GM18507 (cell line): ENCODE data around the gene ADAMTSL3.

Experiments used
- DNase-seq: peaks from one replicate; pipeline ENCODE4 v3.0.0; 2011; ENCODE audit warnings: low read depth; ENCODE audit not compliant: insufficient read length; ENCODE audit errors: extremely low spot score
- FAIRE-seq: peaks from 2 replicates; lab custom pipeline; 2011; peaks lifted over from hg19 to GRCh38; lab: Jason Lieb, UNC

Gene ADAMTSL3

GRCh38 chr15:83850501-83851245, 196.8 kb downstream of the ADAMTSL3 start:
- DNase-seq (no peak), FAIRE-seq (no peak)

- DNase-seq (no peak), FAIRE-seq (no peak)
Measured at GRCh38 chr15:83853232-83853631, 199.3 kb downstream of the ADAMTSL3 start.

- DNase-seq (no peak), FAIRE-seq (no peak)
Measured at GRCh38 chr15:83854321-83854720, 200.4 kb downstream of the ADAMTSL3 start.

GRCh38 chr15:83854950-83855707, 201.2 kb downstream of the ADAMTSL3 start:
- DNase-seq (no peak), FAIRE-seq (no peak)

- FAIRE-seq: no peak
- no peak for DNase-seq
Measured at GRCh38 chr15:83855956-83856355, 202.0 kb downstream of the ADAMTSL3 start.

- FAIRE-seq: no peak
- no peak for DNase-seq
Measured at GRCh38 chr15:83858820-83859505, 205.0 kb downstream of the ADAMTSL3 start.

- DNase-seq (no peak), FAIRE-seq (no peak)
Measured at GRCh38 chr15:83866692-83867091, 212.8 kb downstream of the ADAMTSL3 start.

GRCh38 chr15:83869341-83869740, 215.4 kb downstream of the ADAMTSL3 start:
- no peak for FAIRE-seq

GRCh38 chr15:83871808-83872559, 218.1 kb downstream of the ADAMTSL3 start:
- FAIRE-seq (no peak), DNase-seq (no peak)

More at GRCh38 chr15:83869341-83869740, 215.4 kb downstream of the ADAMTSL3 start:
- DNase-seq: no peak

- FAIRE-seq: no peak
Measured at GRCh38 chr15:83873966-83874365, 220.0 kb downstream of the ADAMTSL3 start.

GRCh38 chr15:83880529-83880928, 226.6 kb downstream of the ADAMTSL3 start:
- FAIRE-seq: no peak
- DNase-seq: no peak

More at GRCh38 chr15:83873966-83874365, 220.0 kb downstream of the ADAMTSL3 start:
- DNase-seq: no peak

GRCh38 chr15:83881156-83881555, 227.2 kb downstream of the ADAMTSL3 start:
- no peak for FAIRE-seq
- no peak for DNase-seq

- FAIRE-seq (no peak), DNase-seq (no peak)
Measured at GRCh38 chr15:83886321-83886720, 232.4 kb downstream of the ADAMTSL3 start.

- no peak for DNase-seq
- FAIRE-seq: no peak
Measured at GRCh38 chr15:83887404-83887803, 233.5 kb downstream of the ADAMTSL3 start.

GRCh38 chr15:83887961-83888360, 234.0 kb downstream of the ADAMTSL3 start:
- FAIRE-seq (no peak), DNase-seq (no peak)

GRCh38 chr15:83889995-83890394, 236.1 kb downstream of the ADAMTSL3 start:
- FAIRE-seq: no peak

GRCh38 chr15:83890587-83890986, 236.7 kb downstream of the ADAMTSL3 start:
- FAIRE-seq (no peak), DNase-seq (no peak)

More at GRCh38 chr15:83889995-83890394, 236.1 kb downstream of the ADAMTSL3 start:
- DNase-seq: no peak

GRCh38 chr15:83892498-83892897, 238.6 kb downstream of the ADAMTSL3 start:
- FAIRE-seq (no peak), DNase-seq (no peak)

GRCh38 chr15:83893308-83893707, 239.4 kb downstream of the ADAMTSL3 start:
- no peak for FAIRE-seq

GRCh38 chr15:83897037-83897436, 243.1 kb downstream of the ADAMTSL3 start:
- no peak for DNase-seq
- no peak for FAIRE-seq

More at GRCh38 chr15:83893308-83893707, 239.4 kb downstream of the ADAMTSL3 start:
- no peak for DNase-seq
